Keratinocyte (primary cell): Measurements from ENCODE around the gene ACR. TPM values are rescaled to one million over a fixed set of nuclear protein-coding genes. Genes with fewer than 3 reads are reported as not detected.
A peak's percentile ranks its signal among the peaks of the same experiment; 100 is the strongest.
"Not testable (repeated sequence)": the region's sequence is repeated elsewhere in the genome, so short reads cannot be mapped to it uniquely, and the experiment has no call there.

Experiments used
- DNase-seq: peaks from one replicate; pipeline ENCODE4 v3.0.0-alpha.2; 2011; ENCODE audit warnings: low read depth, missing footprints, low spot score
- FAIRE-seq: peaks from 2 replicates; lab custom pipeline; 2011; peaks lifted over from hg19 to GRCh38; lab: Jason Lieb, UNC
- H2AFZ ChIP-seq: 2 replicates; pipeline ENCODE4 v1.6.0; 2012; ENCODE audit warnings: low read length, control low read depth, inconsistent platforms; ENCODE audit not compliant: control insufficient read depth
- H3K27ac ChIP-seq: 2 replicates; pipeline ENCODE4 v1.5.1; 2011; ENCODE audit warnings: low read length; ENCODE audit not compliant: control insufficient read depth, insufficient read depth
- H3K27me3 ChIP-seq: 3 replicates; pipeline ENCODE4 v1.6.0; 2011; ENCODE audit warnings: low read length; ENCODE audit not compliant: control insufficient read depth, insufficient read depth; ENCODE audit errors: extremely low read depth
- H3K36me3 ChIP-seq, 2 experiments: 2 replicates in 1 of 2; 3 replicates in 1 of 2; pipeline ENCODE4 v1.5.1; 2011; ENCODE audit warnings: low read length in 2 of 2, mild to moderate bottlenecking in 1 of 2; ENCODE audit not compliant: control insufficient read depth in 2 of 2, insufficient read depth in 2 of 2; ENCODE audit errors: extremely low read depth in 1 of 2
- H3K4me1 ChIP-seq: 3 replicates; pipeline ENCODE4 v1.5.1; 2011; ENCODE audit warnings: low read length; ENCODE audit not compliant: control insufficient read depth, insufficient read depth; ENCODE audit errors: extremely low read depth
- H3K4me2 ChIP-seq: 3 replicates; pipeline ENCODE4 v1.6.0; 2011; ENCODE audit warnings: low read depth, low read length; ENCODE audit not compliant: control insufficient read depth, insufficient read depth; ENCODE audit errors: extremely low read depth
- H3K4me3 ChIP-seq, 3 experiments: fragments of 200-600 bp in 1 of 3; sonication (generic) in 1 of 3; 2 replicates in 2 of 3; 3 replicates in 1 of 3; pipeline ENCODE4 v1.5.1; 2011 to 2016; ENCODE audit warnings: low read length in 3 of 3, mild to moderate bottlenecking in 3 of 3, control low read depth in 2 of 3, inconsistent platforms in 1 of 3, low read depth in 1 of 3, mixed read lengths in 1 of 3, mixed run types in 1 of 3, moderate library complexity in 1 of 3; ENCODE audit not compliant: control insufficient read depth in 2 of 3, insufficient read depth in 2 of 3; ENCODE audit errors: extremely low read depth in 1 of 3
- H3K79me2 ChIP-seq: 2 replicates; pipeline ENCODE4 v1.6.0; 2012; ENCODE audit warnings: low read length; ENCODE audit not compliant: control insufficient read depth, insufficient read depth
- H3K9ac ChIP-seq: 3 replicates; pipeline ENCODE4 v1.6.0; 2011; ENCODE audit warnings: low read length; ENCODE audit not compliant: control insufficient read depth, insufficient read depth; ENCODE audit errors: extremely low read depth
- H3K9me1 ChIP-seq: 3 replicates; pipeline ENCODE4 v1.6.0; 2011; ENCODE audit warnings: low read length; ENCODE audit not compliant: control insufficient read depth, insufficient read depth; ENCODE audit errors: extremely low read depth
- H3K9me3 ChIP-seq: 2 replicates; pipeline ENCODE4 v1.5.1; 2012; ENCODE audit warnings: low read depth, low read length; ENCODE audit not compliant: control insufficient read depth
- H4K20me1 ChIP-seq: 3 replicates; pipeline ENCODE4 v1.6.0; 2011; ENCODE audit warnings: low read length; ENCODE audit not compliant: control insufficient read depth, insufficient read depth; ENCODE audit errors: extremely low read depth
- dilution Hi-C: fragments of 300-500 bp; cut with MboI; formaldehyde crosslinking; loops from one replicate; pipeline ENCODE4 v1.7.0; 2020; ENCODE audit warnings: low sequenced_read_pairs; ENCODE audit not compliant: extremely low pct_ligation_motif_present
- polyA plus RNA-seq, 5 experiments: library from polyadenylated mRNA; depleted of rRNA in 3 of 5; stranded (reverse) in 3 of 5; stranded (forward) in 1 of 5; unstranded in 1 of 5; fragments of >200 nt; gene quantifications; 1 replicate in 1 of 5; 2 replicates in 3 of 5; 3 replicates in 1 of 5; pipeline versions ENCODE4 v1.2.1 to v1.2.3, GENCODE V29; 2011 to 2012; ENCODE audit warnings: missing spikeins in 2 of 5, low read depth in 1 of 5, low replicate concordance in 1 of 5
- TF ChIP-seq, protein P1 (sequence below), 3 experiments: IDR thresholded peaks in 1 of 3; conservative IDR thresholded peaks in 1 of 3; optimal IDR thresholded peaks in 1 of 3; 2 replicates in 2 of 3; 3 replicates in 1 of 3; pipeline versions ENCODE3 to v1.5.1; 2011; ENCODE audit warnings: low read length in 3 of 3, mild to moderate bottlenecking in 3 of 3, moderate library complexity in 2 of 3, control low read depth in 1 of 3, inconsistent platforms in 1 of 3; ENCODE audit not compliant: insufficient read depth in 2 of 3; ENCODE audit errors: extremely low read depth in 1 of 3

Gene ACR
- polyA plus RNA-seq, 1 donor (not counting 4 experiments of a cell fraction or from before 2014, with no cell fraction given): not detected

DNA sequence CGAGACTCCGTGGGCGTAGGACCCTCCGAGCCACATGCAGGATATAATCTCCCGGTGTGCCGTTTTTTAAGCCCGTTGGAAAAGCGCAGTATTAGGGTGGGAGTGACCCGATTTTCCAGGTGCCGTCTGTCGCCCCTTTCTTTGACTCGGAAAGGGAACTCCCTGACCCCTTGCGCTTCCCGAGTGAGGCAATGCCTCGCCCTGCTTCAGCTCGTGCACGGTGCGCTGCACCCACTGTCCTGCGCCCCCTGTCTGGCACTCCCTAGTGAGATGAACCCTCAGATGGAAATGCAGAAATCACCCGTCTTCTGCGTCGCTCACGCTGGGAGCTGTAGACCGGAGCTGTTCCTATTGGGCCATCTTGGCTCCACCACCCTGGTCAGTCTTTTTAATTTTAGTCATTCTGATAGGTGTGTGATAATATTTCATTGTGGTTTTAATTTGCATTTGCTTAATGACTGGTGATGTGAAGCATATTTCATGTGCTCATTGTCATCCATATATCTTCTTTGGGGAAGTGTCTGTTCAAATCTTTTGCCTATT is 19.0 kb downstream of the ACR start:
- peak overlapping the region; percentile 32 to 55 (median 44) for H3K4me3 ChIP-seq
- H3K27ac ChIP-seq, H3K79me2 ChIP-seq, H3K9me3 ChIP-seq, H4K20me1 ChIP-seq, dilution Hi-C loops, H3K9me1 ChIP-seq, H3K27me3 ChIP-seq, DNase-seq, H3K4me1 ChIP-seq, H3K36me3 ChIP-seq, FAIRE-seq: not testable (repeated sequence)
- H3K4me2 ChIP-seq: peak overlapping the region; percentile 69
- H3K9ac ChIP-seq: peak overlapping the region; percentile 54
- peak overlapping the region; percentile 67 for H2AFZ ChIP-seq
- TF ChIP-seq, protein P1, sequence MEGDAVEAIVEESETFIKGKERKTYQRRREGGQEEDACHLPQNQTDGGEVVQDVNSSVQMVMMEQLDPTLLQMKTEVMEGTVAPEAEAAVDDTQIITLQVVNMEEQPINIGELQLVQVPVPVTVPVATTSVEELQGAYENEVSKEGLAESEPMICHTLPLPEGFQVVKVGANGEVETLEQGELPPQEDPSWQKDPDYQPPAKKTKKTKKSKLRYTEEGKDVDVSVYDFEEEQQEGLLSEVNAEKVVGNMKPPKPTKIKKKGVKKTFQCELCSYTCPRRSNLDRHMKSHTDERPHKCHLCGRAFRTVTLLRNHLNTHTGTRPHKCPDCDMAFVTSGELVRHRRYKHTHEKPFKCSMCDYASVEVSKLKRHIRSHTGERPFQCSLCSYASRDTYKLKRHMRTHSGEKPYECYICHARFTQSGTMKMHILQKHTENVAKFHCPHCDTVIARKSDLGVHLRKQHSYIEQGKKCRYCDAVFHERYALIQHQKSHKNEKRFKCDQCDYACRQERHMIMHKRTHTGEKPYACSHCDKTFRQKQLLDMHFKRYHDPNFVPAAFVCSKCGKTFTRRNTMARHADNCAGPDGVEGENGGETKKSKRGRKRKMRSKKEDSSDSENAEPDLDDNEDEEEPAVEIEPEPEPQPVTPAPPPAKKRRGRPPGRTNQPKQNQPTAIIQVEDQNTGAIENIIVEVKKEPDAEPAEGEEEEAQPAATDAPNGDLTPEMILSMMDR (optimal IDR thresholded peaks at IDR 0.05 in 1 of 3, IDR thresholded peaks at IDR 0.05 in 1 of 3, conservative IDR thresholded peaks at IDR 0.05 in 1 of 3; ENCODE audit: extremely low read depth in 1 of 3, insufficient read depth in 2 of 3, low read length in 3 of 3): peak in 1 of 3 experiments; percentile 22

GRCh38 chr22:50759597-50760341 is 21.8 kb downstream of the ACR start:
- H3K4me1 ChIP-seq, H3K79me2 ChIP-seq, dilution Hi-C loops, H3K9me3 ChIP-seq, H3K4me2 ChIP-seq, H3K9ac ChIP-seq, H2AFZ ChIP-seq, H3K9me1 ChIP-seq, H4K20me1 ChIP-seq, H3K36me3 ChIP-seq, H3K27ac ChIP-seq, H3K27me3 ChIP-seq, H3K4me3 ChIP-seq: not testable (repeated sequence)
- DNase-seq (peak; percentile 25), FAIRE-seq (peak; percentile 84)

GRCh38 chr22:50761829-50762228 is 23.8 kb downstream of the ACR start:
- H3K9me3 ChIP-seq, DNase-seq, H3K27me3 ChIP-seq, H4K20me1 ChIP-seq, H3K9me1 ChIP-seq, H3K9ac ChIP-seq, FAIRE-seq, H3K27ac ChIP-seq, dilution Hi-C loops, H3K4me2 ChIP-seq, H3K36me3 ChIP-seq, H3K4me1 ChIP-seq, H3K79me2 ChIP-seq, H2AFZ ChIP-seq, H3K4me3 ChIP-seq: not testable (repeated sequence)

- H3K9ac ChIP-seq, H3K36me3 ChIP-seq, H3K27me3 ChIP-seq, H3K4me2 ChIP-seq, FAIRE-seq, dilution Hi-C loops, DNase-seq, H3K4me1 ChIP-seq, H3K27ac ChIP-seq, H3K79me2 ChIP-seq, H3K9me3 ChIP-seq, H3K9me1 ChIP-seq, H4K20me1 ChIP-seq, H2AFZ ChIP-seq, H3K4me3 ChIP-seq: not testable (repeated sequence)
Measured at GRCh38 chr22:50764288-50764687, 26.3 kb downstream of the ACR start.
